T47D (cell line): ENCODE data around the gene HEMGN.

Experiments
- DNase-seq, 2 experiments: peaks; one replicate each; pipeline versions ENCODE4 v3.0.0 to v3.0.0-alpha.2; 2011 to 2012; ENCODE audit warnings: low read depth in 1 of 2, low spot score in 1 of 2
- JUND ChIP-seq: IDR thresholded peaks from 2 replicates; pipeline ENCODE4 v1.6.1; 2012; ENCODE audit warnings: low read depth
- in situ Hi-C: cut with HindIII; loops from 2 replicates; pipeline ENCODE4 v1.10.0; 2016; ENCODE audit warnings: low sequenced_read_pairs, low pct_unique_long_range_greater_than_20kb

Gene HEMGN

DNA sequence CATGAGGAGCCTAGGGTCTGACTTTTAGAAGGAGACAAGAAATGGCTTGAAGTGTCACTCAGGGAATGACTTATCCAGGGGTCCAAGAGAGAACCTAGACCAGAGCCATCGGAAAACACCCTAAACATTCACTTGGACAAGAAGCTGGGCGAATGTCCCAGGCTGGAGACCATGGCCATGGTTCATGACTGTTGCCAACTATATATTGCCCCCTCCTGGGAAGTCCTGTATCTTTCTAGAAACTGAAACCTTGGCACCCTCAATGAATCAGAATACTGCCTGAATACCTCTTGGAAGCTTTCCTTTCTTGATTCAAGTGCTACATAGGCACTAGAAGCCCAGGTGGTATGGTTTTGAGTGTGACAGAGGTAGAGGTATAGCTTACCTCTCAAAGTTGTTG lies 45.6 kb downstream of the HEMGN start:
- TF ChIP-seq JUND, result no peak
- no peak for DNase-seq
- in situ Hi-C loops, result no loop called here

DNA sequence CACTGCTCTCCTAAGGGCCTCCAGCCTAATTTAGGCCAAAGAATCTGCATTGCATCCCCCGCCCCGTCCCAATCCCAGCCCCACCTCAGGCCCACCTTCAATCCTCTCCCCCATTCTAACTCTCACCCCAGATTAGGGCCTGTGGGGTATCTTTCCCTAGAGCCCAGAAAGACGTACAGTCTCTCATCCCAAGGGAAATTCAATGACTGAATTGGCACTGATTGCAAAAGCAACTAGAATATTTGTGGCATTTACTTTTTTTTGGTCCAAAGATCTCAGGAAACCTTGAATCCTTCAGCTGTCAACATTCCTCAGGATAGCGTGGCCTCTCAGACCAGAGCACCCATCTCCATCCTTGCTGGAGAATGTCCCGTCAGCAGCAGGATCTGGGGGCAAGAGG lies 46.2 kb downstream of the HEMGN start:
- in situ Hi-C loops, result no loop called here
- no peak for DNase-seq
- TF ChIP-seq JUND, result no peak

DNA sequence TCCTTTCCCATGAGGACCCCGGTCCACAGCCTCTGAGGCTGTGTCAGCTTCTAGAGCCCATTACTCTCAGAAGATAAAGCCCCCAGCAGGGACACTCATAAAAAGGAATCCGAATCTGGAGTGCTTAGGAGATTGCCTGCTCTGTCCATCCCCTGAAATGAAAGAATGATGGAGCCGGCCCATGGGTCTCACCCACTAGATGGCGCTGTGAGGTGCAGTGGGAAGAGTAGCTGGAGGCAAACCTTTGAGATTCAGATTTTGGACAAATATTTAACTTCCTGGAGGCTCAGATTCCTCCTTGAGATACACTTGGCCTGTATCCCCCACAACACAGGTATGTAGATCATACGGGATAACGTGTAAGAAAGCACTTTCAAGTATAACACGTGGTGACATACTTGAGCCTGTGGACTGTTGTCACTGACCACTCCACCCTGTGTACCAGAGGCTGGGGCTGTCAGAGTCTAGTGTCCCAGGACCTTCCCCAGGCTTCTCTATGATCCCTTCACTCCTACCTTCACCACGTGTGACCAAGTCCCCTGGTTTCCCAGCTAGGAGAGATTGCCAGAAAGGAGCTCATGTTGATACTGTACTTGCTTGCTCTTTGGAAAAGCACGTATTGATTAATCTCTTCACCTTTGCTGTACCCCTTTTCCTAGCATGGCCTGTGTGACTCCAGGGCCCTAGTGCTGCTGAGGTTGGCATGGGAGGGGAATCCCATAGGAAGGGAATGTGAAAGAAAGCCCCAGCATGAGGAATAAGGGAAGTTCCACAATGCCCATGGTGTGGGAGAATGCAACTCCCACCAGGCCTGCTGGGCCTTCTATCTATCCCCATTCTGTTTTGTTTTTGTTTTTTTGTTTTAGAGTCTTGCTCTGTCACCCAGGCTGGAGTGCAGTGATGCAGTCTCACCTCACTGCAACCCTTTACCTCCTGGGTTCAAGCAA lies 47.8 kb downstream of the HEMGN start:
- in situ Hi-C loops, result no loop called here
- no peak for TF ChIP-seq JUND
- peak; percentile 5 to 55 for DNase-seq

DNA sequence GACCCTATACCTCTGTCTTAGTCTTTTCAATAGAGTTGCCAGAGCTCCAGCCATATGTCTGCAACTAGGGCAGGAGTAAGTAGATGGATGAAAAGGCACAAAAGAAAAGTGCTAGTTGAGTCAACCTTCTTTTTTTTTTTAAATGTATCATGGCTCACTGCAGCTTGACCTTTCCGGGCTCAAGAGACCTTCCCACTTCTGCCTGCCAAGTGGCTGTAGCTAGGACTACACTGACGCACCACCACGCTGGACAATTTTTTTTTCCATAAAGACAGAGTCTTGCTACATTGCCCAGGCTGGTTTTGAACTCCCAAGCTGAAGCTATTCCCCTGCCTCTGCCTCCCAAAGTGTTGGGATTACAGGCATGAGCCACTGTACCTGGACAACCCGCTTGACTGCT lies 57.6 kb downstream of the HEMGN start:
- no peak for TF ChIP-seq JUND
- DNase-seq, result no peak
- in situ Hi-C loops, result no loop called here
